Stimulated activated CD4-positive, alpha-beta T cell treated with anti-CD3 and anti-CD28 coated beads, Interleukin-1b, Interleukin-23, amount 100 ng/mL, for 48 hours (primary cell): Measurements from ENCODE around the gene YPEL2.

Source experiments
- DNase-seq: peaks from one replicate; pipeline ENCODE4 v3.0.0-alpha.2; 2020

Gene YPEL2

DNA sequence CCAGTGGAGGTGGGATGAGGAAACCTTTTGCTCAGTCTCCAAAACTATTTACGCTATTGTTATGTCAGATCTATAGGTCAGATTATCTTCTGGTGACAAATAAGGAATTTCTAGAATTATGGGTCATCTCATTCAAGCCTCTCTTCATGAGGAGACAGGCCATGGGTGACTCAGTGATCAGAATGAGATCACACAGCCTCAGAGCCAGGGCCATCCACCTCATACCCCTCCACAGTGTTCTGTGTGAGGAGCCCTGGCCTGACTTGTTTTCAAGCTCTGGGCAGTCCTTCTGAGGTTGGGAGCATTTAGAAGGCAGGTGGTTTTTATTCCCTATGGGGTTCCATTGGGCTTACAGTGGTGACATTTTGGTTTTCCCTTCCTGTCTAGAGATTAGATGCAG lies 26.5 kb downstream of the YPEL2 start:
- DNase-seq: peak; percentile 37

DNA sequence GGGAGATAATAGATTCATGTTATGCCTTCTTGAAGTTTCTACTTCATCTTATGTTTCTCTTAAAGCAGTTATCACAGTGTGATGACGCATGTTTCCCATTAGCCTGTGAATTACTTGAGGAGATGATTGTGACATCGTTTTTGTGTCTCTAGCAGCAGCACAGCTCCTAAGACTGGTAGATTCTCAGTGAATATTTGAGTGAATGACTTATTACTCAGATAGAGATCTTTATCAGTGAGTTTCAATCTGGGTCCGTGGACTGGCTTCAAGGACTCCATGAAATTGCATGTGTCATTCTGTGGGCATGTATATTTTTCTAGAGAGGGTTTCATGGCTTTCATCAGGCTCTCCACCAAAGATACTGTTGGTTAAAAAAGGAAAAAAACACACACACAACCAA lies 29.9 kb downstream of the YPEL2 start:
- DNase-seq: peak; percentile 27

DNA sequence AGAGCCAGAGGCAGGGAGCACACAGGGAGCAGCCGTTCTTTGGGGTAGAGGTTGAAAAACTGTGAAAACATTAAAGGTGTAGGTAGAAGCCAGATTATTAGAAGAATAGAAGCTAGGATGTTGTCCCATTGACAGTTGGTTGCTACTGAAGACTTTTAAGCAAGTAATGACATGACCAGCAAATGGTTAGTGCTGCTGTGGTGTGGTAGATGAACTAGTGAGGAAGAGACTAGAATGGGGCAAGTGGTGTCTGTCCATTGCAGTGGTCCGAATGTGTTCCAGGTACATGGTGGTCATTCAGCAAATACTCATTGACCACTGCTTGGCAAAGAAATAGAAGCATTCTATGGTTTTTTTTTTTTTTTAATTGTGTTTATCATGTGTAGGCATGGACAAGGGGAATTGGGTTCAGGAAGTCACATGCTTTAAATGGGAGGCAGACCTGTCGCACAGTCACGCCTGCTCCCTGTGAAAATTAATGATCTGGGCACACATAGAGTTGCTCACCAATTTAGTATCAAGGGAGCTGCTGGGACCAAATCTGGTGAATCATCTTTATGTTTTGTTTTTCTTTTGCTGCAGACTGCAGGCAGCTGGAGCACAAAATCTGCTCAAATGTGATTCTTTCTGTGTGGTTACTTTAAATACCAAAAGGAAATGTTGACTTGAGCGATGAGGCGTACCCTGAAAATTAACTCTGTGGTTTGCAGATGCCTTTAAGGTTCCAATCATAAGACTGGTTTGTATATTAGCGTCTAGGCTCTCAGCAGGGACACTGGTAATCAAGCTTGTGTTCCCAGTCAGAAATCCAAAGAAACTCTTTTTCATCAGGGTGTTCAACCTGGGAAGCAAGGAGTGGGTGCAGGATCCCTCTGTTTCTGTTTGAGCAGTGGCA lies 30.7 kb downstream of the YPEL2 start:
- peak; percentile 50 for DNase-seq

DNA sequence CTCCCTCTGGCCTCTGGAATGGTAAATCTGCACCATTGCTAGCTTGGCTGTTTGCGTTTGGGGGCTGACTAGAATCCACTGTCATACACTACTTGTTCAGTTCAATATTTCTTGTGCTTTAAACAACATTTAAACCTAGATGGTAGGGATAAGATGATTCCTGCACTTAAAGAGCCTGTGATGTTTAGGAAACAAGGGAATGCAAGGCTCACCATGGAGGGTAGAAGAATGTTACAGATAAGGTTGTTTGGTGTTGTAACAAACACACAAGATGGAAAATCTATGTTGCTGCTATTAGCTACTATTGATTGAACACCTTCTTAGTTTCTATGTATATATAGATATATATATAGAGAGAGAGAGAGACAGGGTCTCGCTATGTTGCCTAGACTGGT lies 31.4 kb downstream of the YPEL2 start:
- no peak for DNase-seq

DNA sequence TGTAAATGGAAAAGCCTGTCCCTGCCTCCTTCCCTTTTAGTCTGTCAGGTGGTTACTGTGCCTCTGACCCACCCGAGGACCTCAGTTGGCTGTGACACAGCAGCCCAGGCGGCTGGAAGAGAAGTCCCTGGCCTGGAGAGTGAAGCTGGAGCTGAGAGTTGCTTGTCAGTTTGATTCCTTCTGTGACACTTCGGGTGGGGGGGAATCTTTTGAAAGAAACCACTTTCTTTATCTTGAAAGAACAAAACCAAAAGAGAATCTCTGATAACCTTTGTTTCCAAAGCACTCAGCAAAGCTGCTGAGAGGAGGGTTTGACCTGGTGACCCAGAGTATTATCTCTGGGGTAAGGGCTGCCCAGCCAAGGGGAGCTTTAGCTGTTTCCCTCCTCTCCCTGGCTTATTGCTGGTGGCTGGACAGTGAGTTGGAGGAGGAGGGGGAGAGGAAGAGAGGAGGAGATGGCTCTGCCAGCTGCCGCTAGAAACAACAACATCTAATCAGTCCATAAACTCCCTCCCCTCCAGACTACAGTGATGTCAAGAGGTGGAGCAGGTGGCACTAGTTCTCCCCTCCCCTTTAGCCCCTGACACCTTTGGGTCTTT lies 34.0 kb downstream of the YPEL2 start:
- peak; percentile 14 for DNase-seq

DNA sequence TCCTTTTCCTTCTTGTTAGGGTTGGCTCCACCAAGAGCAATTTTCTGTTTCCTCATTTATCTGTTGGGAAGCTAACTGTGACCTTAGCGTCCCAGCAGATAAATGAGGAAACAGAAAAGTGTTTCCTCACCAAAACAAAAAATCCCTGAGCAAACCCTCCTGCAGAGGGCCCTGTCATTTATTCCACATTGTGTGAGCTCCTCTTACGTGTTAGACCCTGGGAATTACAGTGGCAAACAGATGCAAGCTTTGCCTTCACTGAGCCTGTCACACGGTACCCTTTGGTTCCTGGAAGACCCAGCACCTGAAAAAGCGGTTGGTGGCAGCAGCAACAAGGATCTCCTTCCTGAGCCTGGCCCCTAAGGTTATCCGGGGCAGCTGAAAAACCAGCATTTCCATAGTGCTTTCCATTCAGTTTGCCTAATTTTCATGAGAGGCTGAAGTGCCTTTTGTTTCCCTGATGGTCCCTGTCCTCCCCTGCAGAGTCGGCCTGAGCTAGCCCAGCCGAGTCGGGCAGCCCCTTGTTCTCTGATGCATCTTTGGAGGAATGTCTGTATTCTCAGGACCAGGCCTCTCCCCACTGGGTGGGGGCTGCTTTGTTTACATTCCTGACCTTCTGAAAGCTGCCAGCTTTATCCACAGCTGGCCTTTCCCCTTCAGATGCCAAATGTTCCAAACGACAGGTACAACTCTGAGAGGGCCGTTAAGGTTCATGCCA lies 34.7 kb downstream of the YPEL2 start:
- no peak for DNase-seq

DNA sequence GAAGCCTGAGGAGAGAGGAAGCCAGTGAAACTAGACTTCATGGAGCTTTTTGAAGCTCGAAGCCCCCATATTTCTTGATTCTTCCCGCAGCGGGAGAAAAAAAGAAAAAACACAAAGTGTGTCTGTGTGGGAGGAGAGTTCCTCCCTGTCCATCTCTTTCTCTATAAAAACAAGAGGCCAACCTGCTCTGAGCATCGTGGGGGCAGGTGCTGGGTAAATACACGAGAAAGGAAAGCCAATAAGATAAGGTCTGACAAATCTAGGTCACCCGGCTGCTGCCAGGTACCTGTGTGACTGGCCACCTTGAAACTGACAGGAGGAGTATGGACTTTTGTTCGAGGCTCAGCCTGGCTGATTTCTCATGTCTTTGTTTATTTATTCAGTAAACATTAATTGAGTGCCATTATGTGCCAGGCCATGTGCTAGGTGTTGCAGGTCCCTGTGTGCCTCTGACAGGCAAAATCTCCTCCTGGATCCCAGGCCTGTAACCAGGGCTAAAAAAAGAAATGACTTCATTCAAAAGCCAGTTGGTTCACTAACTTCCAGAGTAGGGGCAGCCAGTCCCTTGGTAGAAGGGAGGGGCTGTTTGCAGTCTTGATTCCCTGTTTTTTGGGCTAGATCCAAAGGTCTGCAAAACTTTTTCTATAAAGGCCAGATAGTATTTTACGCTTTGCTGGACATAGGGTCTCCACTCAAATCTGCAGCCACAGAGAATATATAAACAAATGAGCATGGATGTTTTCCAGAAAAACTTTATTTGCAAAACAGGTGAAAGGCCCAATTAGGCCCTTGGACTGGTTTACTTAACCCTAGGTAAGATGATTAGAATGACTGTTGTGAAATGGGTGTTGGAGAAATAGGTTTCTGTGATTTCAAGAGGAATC lies 35.6 kb downstream of the YPEL2 start:
- no peak for DNase-seq

DNA sequence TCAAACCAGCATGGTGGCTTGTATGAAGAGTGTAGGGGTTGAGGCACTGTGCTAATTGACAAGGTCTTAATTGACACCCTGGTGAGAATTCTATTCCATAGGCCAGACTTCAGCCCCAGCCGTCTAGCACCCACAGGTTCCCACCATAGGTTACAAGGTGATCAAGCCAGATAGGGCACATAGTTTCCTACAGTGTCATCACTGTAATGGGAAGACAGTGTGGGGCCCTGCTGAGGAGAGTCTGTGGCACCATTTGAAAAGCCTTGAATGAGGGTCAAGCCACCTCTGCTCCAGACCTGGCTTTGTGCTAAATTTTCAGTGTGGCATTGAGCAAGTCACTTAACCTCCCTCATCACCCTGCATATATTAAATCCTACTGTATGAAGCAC lies 36.2 kb downstream of the YPEL2 start:
- no peak for DNase-seq

DNA sequence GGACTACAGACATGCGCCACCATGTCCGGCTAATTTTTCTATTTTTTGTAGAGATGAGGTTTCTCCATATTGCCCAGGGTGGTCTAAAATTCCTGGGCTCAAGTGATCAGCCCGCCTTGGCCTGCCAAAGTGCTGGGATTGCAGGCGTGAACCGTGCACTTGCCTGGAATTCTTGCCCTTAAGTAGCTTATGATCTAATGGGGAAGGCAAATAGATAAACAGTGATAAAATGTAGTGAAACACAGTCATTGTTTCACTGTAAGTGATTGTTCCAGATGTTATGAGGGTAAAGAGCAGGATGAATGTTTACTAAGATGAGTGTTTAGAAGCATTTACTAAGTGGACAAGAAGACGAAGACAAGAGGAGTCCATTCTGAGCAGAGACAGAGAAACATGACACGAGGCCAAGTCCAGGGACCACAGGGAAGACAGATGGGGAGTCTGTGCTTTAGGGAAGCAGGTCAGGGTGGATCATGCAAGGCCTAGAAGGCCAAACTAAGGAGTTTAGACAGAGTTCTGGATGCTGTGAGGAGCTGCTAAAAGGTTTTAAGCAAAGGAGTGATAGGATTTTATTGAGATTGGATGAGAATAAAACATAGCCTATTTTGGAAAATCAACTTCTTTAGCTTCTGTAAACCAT lies 36.9 kb downstream of the YPEL2 start:
- DNase-seq: no peak

DNA sequence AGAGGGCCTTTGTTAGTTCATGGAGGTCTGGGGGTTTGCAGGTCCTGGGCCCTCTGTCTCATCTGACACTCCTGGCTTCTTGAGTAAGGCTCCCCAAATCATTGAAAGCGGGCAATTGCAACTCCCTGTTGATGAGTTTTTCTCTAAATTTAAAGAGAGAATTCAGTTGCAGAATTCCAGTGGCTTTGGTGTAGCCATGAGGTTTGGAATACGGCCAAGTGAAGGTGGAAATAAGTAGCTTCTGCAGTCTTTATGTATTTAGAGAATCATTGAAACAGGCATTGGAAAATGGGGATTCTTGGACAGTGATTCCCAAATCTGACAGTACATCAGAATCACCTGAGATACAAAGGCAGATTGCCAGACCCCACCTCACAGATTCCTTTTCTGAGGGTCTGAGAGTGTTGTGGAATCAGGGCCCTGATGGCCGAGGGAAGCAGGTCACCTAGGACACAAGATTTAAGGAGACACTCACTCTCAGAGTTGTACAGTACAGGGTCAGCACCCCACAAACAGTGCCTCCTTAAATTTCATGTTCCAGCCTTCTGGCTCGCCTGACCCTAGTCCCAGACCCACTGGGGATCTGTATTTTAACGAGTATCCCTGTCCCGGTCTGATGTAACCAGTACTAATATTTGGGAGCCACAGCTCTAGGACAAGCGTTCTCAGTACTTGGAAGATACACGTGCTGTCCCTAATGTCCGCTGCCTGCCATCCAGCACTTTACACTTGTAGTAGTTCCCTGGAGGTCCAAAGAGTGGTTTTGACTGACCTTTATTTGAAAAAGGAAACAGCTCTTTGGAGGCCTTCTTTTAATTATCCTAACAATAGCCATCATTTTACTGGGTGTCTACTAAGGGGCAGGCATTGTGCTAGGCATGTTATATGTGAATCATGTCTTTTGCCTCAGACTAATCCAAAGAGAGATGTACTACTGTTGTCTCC lies 37.8 kb downstream of the YPEL2 start:
- DNase-seq: no peak

DNA sequence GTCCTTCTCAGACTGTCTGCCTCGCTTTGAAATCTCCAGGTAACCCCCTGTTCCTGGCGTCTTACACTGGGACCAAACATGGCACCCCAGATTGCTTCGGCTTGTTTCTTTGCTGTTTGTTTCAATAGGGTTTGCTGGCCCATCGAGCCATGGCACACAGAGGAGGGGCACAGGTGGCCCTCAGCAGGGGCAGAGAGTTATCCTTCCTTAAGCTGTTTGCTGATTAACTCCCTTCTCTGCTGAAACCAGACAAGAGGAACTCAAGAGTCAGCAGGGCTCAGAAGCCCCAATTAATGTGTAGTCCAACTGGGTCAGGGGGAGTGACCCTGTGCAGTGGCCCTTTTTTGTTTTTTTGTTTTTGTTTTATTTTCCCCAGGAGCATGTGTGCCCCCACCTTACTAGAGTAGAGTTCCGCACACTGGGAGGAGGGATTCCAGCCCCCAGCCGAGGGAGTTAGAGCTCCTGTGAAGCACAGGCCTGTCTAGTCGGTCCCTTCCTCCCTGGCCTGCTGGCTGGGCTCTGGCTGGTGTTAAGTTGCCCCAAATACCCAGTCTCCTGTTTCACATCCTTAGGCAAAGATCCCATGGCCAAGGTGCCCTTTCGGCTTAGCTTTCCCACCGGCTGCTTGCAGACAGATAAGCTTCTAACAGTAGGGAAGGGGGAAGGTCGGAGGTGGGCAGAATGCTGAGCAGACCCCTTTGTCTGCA lies 39.3 kb downstream of the YPEL2 start:
- no peak for DNase-seq

DNA sequence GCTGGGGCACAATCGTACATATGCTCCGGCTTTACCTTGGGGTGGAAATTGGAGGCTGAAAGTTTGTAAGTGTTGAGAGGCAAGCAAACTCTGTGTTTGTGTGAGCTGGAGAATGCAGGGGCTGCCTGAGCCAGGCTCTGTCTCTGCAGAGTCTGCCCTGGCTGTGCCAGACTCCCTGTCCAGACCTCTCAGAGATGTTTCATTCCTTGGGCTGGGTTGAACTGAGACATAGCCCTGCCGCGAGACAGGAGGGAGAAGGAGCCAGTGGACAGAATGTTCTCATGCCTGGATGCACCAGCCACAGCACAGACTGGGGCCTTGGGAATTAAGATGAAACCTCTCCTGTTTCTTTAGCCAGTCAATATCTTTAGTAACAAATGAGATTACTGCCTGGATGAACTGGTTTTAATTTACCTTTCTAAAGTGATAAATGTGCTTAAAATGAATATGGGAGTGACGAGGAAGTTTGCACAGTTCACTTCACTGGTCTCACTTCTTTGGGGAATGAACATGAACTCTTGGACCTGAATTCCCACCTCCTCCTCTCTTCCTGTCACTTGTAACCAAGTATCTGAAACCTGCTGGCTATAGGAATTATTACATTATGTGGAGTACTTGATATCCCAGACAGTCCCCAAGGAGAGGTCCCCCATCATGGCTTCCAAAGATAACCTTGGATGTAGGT lies 40.1 kb downstream of the YPEL2 start:
- DNase-seq: no peak

DNA sequence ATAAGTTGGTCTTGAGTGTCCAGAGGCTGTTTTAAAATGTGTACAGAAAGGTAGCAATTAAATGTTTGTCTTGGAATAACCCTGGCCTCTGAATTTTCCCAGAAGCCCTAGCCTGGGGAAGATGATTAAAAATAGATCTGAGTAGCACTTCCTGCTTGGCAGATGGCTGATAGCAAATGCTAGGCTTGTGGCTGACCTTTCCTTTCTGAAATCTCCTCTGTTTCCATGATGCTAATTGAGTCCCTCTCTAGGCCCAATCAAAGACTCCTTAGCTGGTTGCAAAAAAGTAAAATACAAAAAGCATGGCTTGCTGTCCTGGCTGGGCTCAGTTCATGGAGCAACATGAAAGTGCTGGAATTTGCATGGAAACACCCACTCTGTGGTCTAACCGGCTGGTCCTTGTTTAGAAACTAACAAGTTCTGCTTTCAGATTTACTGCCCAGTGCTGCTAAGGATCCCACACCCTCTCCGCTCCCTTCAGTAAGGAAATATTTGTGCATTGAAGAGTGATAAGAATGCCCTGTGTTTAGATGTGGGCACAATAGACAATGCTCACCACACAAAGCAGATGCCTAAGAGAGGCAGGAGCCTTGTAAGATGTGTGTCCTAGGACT lies 40.8 kb downstream of the YPEL2 start:
- DNase-seq: no peak

DNA sequence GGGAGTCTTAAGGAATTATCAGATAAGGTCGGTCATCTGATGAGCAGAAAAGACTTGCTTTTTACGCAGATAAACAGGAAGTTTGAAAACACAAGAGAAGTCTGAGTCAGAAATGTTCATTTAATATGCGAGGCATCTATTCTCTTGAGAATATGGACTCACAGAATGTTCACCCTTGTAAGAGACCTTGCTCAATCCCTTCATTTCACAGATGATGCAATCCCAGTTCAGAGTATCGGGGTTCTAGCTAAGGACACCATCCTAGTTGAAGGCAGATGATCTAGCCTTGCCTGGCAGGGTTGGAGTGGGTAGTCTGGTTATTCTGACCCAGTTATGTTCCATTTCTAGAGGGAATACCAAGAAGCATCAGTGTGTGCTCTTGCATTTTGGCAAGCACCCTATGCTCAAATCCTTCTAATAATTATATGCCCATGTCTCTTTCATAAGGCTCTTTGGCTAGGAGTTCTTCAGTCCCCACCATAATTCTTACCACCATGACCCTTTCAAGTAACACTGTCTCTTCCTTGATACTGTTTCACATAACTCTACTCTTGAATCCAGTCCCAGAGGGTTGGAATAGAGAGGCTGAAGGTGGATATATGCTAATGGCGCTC lies 42.5 kb downstream of the YPEL2 start:
- no peak for DNase-seq

DNA sequence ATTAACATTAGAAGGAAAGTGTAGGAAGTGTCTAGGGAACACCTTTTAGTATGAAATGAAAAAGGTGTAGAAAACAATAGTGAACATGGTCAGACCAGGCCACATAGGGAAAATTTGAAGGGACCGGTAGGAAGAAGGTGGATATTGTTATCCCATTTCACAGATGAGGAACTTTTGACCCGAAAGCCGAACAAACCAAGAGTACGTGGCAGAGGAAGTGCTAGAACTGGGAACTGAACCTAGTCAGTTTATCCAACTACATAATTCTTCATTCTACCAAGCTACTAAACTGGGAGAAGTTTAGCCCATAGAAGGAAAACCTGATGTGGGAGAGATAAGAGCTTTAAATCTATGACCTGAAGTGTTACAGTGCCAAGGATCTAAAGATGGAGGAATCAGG lies 43.2 kb downstream of the YPEL2 start:
- DNase-seq: no peak

DNA sequence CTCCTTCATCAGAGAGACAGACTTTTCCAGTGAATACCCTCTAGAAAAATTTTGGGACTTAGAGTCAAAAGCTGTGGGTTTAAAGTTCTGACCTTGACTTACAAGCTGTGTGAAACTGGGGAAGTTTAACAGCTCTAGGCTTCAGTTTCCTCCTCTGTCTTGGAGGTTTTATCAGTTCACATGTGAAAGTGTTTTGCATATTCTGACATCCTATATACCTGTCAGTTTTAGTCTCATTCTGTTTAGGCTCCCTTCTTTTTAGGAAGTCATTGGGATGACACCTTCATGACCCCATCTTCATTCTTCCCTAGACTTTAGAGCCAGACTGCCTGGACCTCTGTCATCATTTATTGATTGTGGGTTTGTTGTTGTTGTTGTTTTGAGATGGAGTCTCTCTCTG lies 44.4 kb downstream of the YPEL2 start:
- DNase-seq: no peak

DNA sequence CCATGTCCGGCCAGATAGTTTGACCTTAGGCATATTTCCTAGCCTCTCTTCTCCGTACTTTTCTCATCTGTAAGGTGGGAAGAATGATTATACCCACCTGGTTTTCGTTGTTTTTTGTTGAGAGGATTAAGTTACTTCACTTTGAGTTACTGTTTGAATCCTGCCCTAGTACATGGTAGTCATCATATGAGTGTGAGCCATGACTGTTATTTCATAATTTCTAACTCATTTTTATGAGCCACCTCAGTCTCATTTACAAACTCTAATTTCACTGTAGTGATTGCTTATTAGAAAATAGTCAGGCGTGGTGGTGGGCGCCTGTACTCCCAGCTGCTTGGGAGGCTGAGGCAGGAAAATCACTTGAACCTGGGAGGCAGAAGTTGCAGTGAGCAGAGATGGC lies 45.1 kb downstream of the YPEL2 start:
- no peak for DNase-seq

DNA sequence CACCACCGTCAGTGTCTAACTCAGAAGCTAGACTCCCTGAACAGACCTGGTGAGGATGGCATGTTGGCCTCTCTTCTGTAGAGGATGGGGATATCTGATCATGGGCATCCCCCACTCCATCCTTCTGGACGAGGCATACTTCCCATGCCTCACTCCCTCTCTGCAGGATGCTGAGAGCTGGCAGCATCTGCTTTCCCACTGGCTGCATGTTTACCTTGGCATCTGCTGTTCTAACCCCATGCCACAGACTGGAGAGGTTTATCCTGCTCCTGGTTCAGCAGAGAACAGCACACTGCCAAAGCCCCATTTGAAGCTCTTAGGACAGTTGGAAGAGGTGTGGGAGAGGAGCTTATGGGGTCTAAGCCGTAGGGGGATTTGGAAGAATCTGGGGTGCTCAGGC lies 46.0 kb downstream of the YPEL2 start:
- DNase-seq: no peak

DNA sequence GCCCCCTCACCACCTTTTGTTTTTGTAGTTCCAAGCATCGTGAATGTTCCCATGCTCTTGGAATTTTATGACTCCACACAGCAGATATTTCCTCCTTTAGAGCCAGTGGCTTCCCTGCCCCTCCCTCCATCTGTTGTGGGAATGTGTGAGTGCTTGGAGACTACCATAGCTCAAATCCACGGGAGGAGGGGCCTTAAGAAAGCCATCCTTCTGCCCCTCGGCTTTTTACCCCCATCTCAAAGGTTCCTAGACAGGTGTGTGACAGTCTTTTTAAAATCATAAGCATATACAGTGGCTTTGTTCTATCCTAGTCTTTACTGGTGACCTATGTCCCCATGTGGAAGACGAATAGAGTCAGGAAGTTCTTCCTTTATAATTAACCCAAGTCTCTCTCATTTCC lies 47.2 kb downstream of the YPEL2 start:
- DNase-seq: no peak
